HCT116 (cell line): ENCODE data around the gene FBXL14.

Experiments used
- EZH2 ChIP-seq: fragments of 200-600 bp; sonication (generic); IDR thresholded peaks from 2 replicates; pipeline ENCODE4 v1.6.1; 2017; ENCODE audit warnings: antibody characterized with exemption, mixed run types
- JUND ChIP-seq: IDR thresholded peaks from 2 replicates; pipeline ENCODE4 v1.6.1; 2012
- POLR2A ChIP-seq: IDR thresholded peaks from 2 replicates; pipeline ENCODE4 v1.7.0; 2011; ENCODE audit warnings: borderline replicate concordance; ENCODE audit not compliant: insufficient read depth, insufficient read length; ENCODE audit errors: extremely low read depth
- POLR2AphosphoS5 ChIP-seq: IDR thresholded peaks from 2 replicates; pipeline ENCODE4 v1.6.1; 2011; ENCODE audit warnings: mild to moderate bottlenecking, low read depth, low read length, moderate library complexity
- RAD21 ChIP-seq: IDR thresholded peaks from 2 replicates; pipeline ENCODE4 v1.6.1; 2012; ENCODE audit warnings: low read depth, mild to moderate bottlenecking
- REST ChIP-seq: IDR thresholded peaks from 2 replicates; pipeline ENCODE4 v1.6.1; 2012; ENCODE audit warnings: low read depth
- SIN3A ChIP-seq: IDR thresholded peaks from 2 replicates; pipeline ENCODE4 v1.6.1; 2012; ENCODE audit warnings: low read depth
- SRF ChIP-seq: IDR thresholded peaks from 2 replicates; pipeline ENCODE4 v1.6.1; 2012; ENCODE audit warnings: low read depth
- YY1 ChIP-seq: IDR thresholded peaks from 2 replicates; pipeline ENCODE4 v1.6.1; 2011; ENCODE audit warnings: low read length, low read depth, moderate library complexity, mild to moderate bottlenecking; ENCODE audit not compliant: insufficient replicate concordance; ENCODE audit errors: extremely low read depth
- ZNF274 ChIP-seq: fragments of 200-500 bp; sonication (Bioruptor generic); IDR thresholded peaks from 2 replicates; pipeline ENCODE4 v1.6.1; 2014; ENCODE audit warnings: mild to moderate bottlenecking, low read depth, low read length, inconsistent platforms
- TF ChIP-seq, protein P1 (sequence below), 3 experiments: fragments of 200-600 bp in 1 of 3; sonication (generic) in 1 of 3; IDR thresholded peaks in 2 of 3; conservative IDR thresholded peaks in 1 of 3; 2 replicates each; pipeline ENCODE4 v1.5.1; 2012 to 2017; ENCODE audit warnings: low read depth in 2 of 3, low read length in 2 of 3, antibody characterized with exemption in 1 of 3, borderline replicate concordance in 1 of 3, control low read depth in 1 of 3, mild to moderate bottlenecking in 1 of 3, mixed read lengths in 1 of 3, mixed run types in 1 of 3, moderate library complexity in 1 of 3; ENCODE audit not compliant: insufficient read depth in 1 of 3
- TF ChIP-seq, protein P2 (sequence below): IDR thresholded peaks from 2 replicates; pipeline ENCODE4 v1.6.1; 2012
- TF ChIP-seq, protein P3 (sequence below): IDR thresholded peaks from 2 replicates; pipeline ENCODE4 v1.6.1; 2012
- TF ChIP-seq, protein P4 (sequence below): IDR thresholded peaks from 2 replicates; pipeline ENCODE4 v1.6.1; 2011; ENCODE audit warnings: mild to moderate bottlenecking, low read length, moderate library complexity; ENCODE audit not compliant: insufficient replicate concordance; ENCODE audit errors: extremely low read depth

DNA sequence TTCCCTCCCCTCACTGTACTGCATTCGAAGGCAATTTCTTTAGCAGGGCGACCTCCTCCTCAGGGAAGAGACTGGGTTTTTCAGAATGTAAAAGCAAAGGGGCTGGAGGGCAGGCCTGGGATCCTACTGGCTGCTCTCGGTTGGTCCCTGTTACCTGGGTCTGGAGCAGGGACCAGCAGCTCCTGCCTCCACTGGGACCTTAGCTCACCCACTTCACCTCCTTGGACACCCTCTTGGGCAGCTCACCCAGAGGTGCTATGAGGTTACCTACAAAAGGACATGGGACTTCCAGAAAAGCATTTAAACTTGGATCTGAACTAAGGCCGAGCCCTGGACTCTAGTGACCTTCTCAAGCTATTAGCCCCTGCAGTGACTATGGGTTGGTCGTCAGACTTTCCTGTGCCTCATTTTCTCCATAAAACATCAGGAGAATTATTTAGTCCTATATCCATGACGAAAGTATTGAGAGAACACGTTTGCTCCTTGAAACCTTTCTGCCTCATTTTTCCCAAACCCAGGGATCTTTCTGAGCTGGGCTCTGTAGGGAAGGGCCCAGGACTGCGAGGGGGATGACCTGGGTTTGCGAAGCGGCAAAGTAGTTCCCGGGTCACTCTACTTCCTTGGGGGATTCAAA is 65.0 kb downstream of the FBXL14 start:
- TF ChIP-seq, protein P1, sequence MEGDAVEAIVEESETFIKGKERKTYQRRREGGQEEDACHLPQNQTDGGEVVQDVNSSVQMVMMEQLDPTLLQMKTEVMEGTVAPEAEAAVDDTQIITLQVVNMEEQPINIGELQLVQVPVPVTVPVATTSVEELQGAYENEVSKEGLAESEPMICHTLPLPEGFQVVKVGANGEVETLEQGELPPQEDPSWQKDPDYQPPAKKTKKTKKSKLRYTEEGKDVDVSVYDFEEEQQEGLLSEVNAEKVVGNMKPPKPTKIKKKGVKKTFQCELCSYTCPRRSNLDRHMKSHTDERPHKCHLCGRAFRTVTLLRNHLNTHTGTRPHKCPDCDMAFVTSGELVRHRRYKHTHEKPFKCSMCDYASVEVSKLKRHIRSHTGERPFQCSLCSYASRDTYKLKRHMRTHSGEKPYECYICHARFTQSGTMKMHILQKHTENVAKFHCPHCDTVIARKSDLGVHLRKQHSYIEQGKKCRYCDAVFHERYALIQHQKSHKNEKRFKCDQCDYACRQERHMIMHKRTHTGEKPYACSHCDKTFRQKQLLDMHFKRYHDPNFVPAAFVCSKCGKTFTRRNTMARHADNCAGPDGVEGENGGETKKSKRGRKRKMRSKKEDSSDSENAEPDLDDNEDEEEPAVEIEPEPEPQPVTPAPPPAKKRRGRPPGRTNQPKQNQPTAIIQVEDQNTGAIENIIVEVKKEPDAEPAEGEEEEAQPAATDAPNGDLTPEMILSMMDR (IDR thresholded peaks at IDR 0.05 in 2 of 3, conservative IDR thresholded peaks at IDR 0.05 in 1 of 3; ENCODE audit: borderline replicate concordance in 1 of 3, insufficient read depth in 1 of 3, low read depth in 2 of 3, low read length in 2 of 3), result no peak
- TF ChIP-seq EZH2, result no peak
- TF ChIP-seq JUND, result no peak
- TF ChIP-seq, protein P2, sequence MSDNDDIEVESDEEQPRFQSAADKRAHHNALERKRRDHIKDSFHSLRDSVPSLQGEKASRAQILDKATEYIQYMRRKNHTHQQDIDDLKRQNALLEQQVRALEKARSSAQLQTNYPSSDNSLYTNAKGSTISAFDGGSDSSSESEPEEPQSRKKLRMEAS, result no peak
- TF ChIP-seq ZNF274, result no peak
- no peak for TF ChIP-seq REST
- TF ChIP-seq SRF, result no peak
- TF ChIP-seq, protein P3, sequence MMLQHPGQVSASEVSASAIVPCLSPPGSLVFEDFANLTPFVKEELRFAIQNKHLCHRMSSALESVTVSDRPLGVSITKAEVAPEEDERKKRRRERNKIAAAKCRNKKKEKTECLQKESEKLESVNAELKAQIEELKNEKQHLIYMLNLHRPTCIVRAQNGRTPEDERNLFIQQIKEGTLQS, result no peak
- TF ChIP-seq POLR2AphosphoS5, result no peak
- no peak for TF ChIP-seq SIN3A
- no peak for TF ChIP-seq RAD21
- no peak for TF ChIP-seq POLR2A
- no peak for TF ChIP-seq YY1
- TF ChIP-seq, protein P4, sequence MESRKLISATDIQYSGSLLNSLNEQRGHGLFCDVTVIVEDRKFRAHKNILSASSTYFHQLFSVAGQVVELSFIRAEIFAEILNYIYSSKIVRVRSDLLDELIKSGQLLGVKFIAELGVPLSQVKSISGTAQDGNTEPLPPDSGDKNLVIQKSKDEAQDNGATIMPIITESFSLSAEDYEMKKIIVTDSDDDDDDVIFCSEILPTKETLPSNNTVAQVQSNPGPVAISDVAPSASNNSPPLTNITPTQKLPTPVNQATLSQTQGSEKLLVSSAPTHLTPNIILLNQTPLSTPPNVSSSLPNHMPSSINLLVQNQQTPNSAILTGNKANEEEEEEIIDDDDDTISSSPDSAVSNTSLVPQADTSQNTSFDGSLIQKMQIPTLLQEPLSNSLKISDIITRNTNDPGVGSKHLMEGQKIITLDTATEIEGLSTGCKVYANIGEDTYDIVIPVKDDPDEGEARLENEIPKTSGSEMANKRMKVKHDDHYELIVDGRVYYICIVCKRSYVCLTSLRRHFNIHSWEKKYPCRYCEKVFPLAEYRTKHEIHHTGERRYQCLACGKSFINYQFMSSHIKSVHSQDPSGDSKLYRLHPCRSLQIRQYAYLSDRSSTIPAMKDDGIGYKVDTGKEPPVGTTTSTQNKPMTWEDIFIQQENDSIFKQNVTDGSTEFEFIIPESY, result no peak
